Natural killer cell treated with Interleukin-12 subunit alpha and Interleukin-12 subunit beta and Interleukin-15 and Interleukin-18, amount 100 ng/mL, for 72 hours (primary cell): ENCODE results near the gene MYCN. TPM values are rescaled to one million over a fixed set of nuclear protein-coding genes. Genes with fewer than 3 reads are reported as not detected.

Experiments
- ATAC-seq, 2 donors: fragments of 150-1000 bp; cut with Tn5 transposase in 1 of 2; sonication (Bioruptor Pico), chemical (Tn5 transposase) in 1 of 2; 2 replicates each; pipeline ENCODE4 v1.10.0; 2021
- DNase-seq: peaks from one replicate; pipeline ENCODE4 v3.0.0; 2022; ENCODE audit warnings: low spot score
- H3K27ac Mint-ChIP-seq, 2 donors: 1 replicate in 1 of 2; 2 replicates in 1 of 2; pipeline ENCODE4 v1.8.0; 2022; ENCODE audit warnings: mixed read lengths in 2 of 2, mild to moderate bottlenecking in 1 of 2, moderate library complexity in 1 of 2
- H3K27me3 Mint-ChIP-seq, 2 donors: 1 replicate in 1 of 2; 2 replicates in 1 of 2; pipeline ENCODE4 v1.8.0; 2022; ENCODE audit warnings: mixed read lengths in 2 of 2
- H3K36me3 Mint-ChIP-seq: one replicate; pipeline ENCODE4 v1.8.0; 2022; ENCODE audit warnings: mixed read lengths
- H3K4me1 Mint-ChIP-seq, 2 donors: 1 replicate in 1 of 2; 2 replicates in 1 of 2; pipeline ENCODE4 v1.8.0; 2022; ENCODE audit warnings: low read depth in 2 of 2, mixed read lengths in 2 of 2, mild to moderate bottlenecking in 1 of 2
- H3K4me3 Mint-ChIP-seq: one replicate; pipeline ENCODE4 v1.8.0; 2022; ENCODE audit warnings: mixed read lengths
- H3K9me3 Mint-ChIP-seq: 2 replicates; pipeline ENCODE4 v1.8.0; 2022; ENCODE audit warnings: mixed read lengths
- total RNA-seq, 2 donors: library from RNA; stranded (reverse); gene quantifications; one replicate each; pipeline ENCODE4 v1.2.3, GENCODE V29; 2022

Gene MYCN
- total RNA-seq, result not detected

DNA sequence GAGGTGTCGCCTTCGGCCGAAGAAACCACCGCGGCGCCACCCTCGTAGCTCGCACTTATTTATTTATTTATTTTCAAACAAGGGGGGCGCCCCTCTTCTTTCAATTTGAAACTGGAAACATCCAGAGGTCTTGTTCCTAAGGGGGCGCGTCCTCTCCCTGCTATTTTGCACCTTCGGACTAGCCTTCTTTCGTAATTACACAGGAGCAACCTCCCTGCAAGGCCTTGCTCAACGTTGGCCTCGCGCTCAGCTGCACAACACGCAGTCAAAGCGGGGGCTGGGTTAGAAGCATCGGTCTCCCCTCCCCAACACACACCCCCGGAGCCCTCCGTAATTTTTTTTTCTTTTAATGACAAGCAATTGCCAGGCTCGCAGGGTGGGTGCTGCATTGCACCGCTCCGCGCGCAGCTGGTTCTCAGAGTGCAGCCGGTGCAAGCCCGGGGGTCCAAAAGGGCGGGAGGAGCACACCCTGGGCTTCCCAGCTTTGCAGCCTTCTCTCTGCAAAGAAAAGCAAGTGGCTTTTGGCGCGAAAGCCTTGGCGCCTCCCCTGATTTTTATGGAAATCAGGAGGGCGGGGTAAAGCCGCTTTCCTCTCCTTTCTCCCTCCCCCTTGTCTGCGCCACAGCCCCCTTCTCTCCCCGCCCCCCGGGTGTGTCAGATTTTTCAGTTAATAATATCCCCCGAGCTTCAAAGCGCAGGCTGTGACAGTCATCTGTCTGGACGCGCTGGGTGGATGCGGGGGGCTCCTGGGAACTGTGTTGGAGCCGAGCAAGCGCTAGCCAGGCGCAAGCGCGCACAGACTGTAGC lies at the start of gene MYCN:
TSS of gene MYCN (plus strand) at position 697 of the 807 bp plus-strand sequence. CDS start 1,515 bp downstream, outside the sequence.
- Mint-ChIP-seq H3K27me3 (peaks cover 39 to 40% of the 10 kb centered on the region in 2 donors), H3K4me3 (peak within 1 kb of the TSS; percentile 51), H3K27ac (no peak within 1 kb of the TSS), H3K9me3 (no peaks in the 10 kb centered on the region), H3K36me3 (no peaks in the 10 kb centered on the region), H3K4me1 (peaks cover 0 to 4% of the 10 kb centered on the region in 2 donors)
- peak in 1 of 2 donors; percentile 64 for ATAC-seq
- no peak for DNase-seq

DNA sequence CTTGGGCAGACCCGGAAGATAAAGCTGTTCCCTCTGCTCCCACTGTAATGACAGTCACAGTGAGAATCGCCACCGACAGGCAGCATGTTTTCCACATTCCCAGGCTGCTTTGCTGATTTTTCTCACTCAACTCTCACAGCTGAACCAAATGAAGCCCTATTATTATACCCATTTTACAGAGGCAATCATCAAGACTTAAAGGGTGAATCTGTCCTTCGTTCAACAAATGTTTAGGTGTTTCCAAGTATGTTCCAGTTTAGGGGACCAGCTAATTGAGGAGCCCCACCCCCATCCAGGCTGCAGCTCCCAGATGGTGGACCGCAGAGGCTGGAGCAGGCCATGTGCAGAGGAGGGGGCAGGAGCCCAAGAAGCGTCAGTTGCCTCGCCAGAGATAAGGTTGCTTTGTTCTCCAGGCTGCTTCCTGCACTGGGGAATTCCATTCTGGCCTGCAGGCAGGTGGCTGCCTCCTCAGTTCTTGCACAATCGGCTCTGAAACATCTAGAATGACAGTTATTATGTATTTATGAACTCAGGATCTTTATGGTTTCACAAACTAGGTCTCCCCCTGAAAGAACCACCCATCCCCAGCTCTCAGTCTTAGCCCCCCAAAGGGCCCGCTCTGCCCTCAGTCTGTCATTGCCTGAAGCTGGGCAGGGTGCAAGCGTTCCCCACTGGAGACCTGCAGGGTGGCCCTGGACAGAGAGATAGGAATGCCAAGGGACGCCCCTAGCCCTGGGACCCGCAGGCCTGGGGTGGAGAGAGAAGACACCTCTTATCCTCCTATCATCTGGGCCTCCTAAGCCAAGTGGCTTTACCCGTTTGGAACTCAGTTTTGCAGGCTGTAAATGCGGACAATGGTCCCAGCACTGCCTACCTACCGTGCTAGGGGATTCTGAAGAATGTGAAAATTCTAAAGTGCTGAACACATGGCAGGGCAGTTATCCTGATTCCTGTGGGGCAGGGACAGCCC lies 49.1 kb upstream of the MYCN start:
- peak in 1 of 2 donors; percentile 45 for ATAC-seq
- Mint-ChIP-seq H3K27me3 (no peaks in the 10 kb centered on the region), H3K27ac (no peak overlapping the region), H3K9me3 (no peaks in the 10 kb centered on the region), H3K36me3 (no peaks in the 10 kb centered on the region), H3K4me3 (no peak overlapping the region), H3K4me1 (no peaks in the 10 kb centered on the region)
- DNase-seq, result no peak

DNA sequence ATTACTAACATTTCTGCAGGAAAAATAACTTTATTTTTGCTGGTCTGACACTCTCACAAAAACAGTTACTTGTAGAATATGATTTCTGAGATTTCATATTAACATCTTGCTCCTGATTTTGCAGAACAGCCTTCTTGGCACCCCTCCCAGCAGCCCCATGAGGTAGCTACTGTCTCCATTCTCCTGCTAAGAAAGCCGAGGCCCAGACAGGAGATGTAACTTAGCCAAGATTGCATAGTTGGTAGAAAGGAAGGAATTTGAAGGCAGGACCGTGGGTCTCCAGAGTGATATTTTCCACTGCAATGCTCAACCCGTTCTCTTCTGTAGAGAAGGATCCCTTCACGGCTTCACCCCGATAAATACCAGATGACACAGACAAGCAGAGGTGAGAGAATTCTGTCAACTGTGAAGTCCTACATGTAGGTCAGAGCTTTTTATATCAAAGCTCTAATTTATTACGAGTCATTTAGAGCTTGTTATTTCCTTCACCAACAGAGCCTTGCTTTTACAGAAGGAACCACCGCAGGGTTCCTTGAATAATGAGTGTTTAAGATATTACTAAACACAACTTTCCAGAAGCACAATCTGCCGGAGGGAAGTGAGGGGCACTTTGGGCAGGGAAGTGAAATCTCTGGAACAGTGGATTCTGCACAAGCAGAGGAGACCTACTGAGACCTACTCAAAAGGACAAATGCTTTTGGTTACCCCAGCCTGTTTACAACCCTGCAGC lies 48.0 kb upstream of the MYCN start:
- Mint-ChIP-seq H3K27me3 (no peaks in the 10 kb centered on the region), H3K4me1 (no peaks in the 10 kb centered on the region), H3K9me3 (no peaks in the 10 kb centered on the region), H3K27ac (no peak overlapping the region), H3K36me3 (no peaks in the 10 kb centered on the region), H3K4me3 (no peak overlapping the region)
- ATAC-seq (no peak), DNase-seq (no peak)

DNA sequence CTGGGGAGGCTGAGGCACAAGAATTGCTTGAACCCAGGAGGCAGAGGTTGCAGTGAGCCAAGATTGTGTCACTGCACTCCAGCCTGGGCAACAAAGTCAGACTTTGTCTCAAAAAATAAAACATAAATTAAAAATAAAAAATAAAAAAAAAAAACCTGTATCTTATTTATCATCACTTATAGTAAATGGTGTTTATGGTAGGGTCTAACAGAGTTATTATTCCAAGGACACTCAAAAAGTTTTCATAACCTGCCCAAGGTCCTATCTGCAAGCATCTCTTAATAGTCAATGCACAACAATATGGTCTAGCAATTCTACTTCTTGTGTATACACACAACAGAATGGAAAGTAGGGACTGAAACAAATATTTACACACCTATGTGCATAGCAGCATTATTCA lies 47.3 kb upstream of the MYCN start:
- ATAC-seq, result no peak
- Mint-ChIP-seq H3K27ac (no peak overlapping the region), H3K4me3 (no peak overlapping the region), H3K36me3 (peaks cover 5% of the 10 kb centered on the region), H3K27me3 (no peaks in the 10 kb centered on the region), H3K9me3 (peaks cover 4% of the 10 kb centered on the region), H3K4me1 (no peaks in the 10 kb centered on the region)
- DNase-seq, result no peak

DNA sequence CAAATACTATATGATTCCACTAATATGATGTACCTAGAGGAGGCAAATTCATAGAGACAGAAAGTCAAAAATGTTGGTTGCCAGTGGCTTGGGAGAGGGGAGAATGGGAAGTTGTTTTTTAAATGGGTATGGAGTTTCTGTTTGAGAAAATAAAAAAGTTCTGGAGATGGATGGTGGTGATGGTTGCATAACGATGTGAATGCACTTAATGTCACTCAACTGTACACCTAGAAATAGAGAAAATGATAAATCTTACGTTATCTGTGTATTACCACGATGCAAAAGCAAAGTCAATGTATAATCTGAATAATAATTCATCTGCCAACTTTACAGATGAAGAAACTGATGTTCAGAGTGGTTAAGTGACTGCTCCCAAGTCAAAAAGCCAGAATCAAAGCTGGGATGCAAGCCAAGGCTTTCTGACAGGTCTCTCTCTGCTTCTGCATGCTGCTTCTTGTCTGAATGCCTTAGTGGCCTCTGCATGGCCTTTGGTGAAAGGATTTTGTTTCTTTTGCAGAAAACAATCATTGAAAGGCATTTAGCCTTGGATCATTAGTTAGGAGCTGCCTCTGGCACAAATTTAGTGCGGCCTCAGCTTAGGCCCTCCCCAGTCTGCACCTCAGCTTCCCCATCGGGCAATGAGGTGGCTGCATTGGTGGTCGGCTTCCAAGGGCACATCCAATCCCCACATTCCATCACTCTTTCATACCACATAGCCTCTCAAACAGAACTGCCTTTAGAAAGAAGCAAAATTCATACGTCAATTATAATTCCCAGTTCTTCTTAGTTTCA lies 46.5 kb upstream of the MYCN start:
- no peaks in the 10 kb centered on the region for H3K27me3 Mint-ChIP-seq
- ATAC-seq (no peak), DNase-seq (no peak)
- no peaks in the 10 kb centered on the region for H3K4me1 Mint-ChIP-seq
- no peak overlapping the region for H3K27ac Mint-ChIP-seq
- H3K36me3 Mint-ChIP-seq, result peaks cover 7% of the 10 kb centered on the region
- H3K9me3 Mint-ChIP-seq, result peaks cover 4% of the 10 kb centered on the region
- no peak overlapping the region for H3K4me3 Mint-ChIP-seq

DNA sequence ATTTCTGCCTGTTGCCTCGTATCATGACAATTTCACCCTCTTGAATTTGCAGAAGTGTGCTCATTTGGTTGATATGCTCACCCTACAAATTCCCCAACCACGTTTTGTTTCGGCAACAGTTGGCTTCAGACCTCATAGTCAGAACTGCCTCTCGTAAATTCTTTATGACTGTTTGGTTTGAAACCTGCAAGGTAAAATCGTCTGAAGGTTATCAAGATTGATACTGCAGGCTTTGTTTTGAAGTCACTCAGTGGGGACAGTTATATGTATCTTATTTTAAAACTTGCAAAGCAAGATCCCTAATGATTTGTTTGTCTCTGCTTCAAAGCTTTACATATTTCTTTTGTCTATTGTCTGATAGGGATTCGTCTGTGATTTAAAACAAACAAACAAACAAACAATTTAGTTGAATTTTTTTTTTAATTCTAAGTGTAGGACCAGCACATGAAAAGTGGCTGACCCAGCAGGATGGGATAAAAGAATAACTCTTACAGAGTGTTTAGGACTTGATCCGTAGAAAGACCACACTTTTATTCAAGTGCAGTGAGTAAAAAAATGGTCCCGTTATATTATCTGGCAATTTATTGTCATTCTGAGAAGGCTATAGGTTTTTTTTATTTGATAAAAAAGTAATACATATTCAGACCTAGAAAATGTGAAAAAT lies 45.7 kb upstream of the MYCN start:
- ATAC-seq, result no peak
- peaks cover 4% of the 10 kb centered on the region for H3K9me3 Mint-ChIP-seq
- H3K4me3 Mint-ChIP-seq, result no peak overlapping the region
- no peaks in the 10 kb centered on the region for H3K4me1 Mint-ChIP-seq
- H3K36me3 Mint-ChIP-seq, result peaks cover 7% of the 10 kb centered on the region
- DNase-seq, result no peak
- no peak overlapping the region for H3K27ac Mint-ChIP-seq
- H3K27me3 Mint-ChIP-seq, result no peaks in the 10 kb centered on the region

DNA sequence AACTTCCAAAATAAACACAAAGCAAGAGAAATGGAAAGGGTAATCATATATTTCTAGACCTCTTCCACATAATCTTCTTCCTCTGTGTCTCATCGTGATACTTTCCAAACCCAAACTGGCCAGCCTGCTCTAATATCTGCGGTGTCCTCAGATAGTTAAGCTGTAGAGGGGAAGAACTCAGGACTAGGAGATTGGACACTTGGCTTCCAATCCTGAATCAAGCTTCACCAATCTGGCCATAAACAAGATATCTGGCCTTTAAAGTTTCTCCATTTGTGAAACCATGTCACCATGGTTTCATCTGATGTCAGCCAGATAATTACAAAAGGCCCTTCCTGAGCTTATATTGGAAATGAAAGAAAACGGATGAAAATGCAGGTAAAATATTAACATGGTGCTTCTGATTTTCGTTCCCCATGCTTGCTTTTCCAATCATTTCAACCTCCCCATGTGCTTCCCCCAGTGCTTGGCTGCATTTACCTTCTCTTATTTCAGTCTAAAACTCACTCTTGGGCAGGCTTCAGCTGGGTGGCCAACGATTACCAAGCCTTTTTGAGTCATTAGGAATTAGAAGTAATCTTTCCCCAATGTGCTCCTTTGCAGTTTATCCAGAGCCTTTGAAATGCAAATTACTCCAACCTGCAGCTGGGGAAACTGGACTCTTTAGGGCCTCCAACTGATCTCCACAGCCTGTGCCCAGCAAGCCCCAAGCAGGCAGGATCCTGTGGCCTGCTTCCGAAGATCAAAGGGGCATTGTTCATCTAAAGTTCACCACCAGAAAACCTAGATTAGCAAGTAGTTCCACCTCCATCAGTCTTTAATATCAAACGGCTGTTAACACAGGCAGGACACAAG lies 44.5 kb upstream of the MYCN start:
- no peak for ATAC-seq
- H3K27me3 Mint-ChIP-seq, result no peaks in the 10 kb centered on the region
- H3K9me3 Mint-ChIP-seq, result peaks cover 4% of the 10 kb centered on the region
- no peak for DNase-seq
- no peak overlapping the region for H3K27ac Mint-ChIP-seq
- H3K36me3 Mint-ChIP-seq, result peaks cover 7% of the 10 kb centered on the region
- no peak overlapping the region for H3K4me3 Mint-ChIP-seq
- H3K4me1 Mint-ChIP-seq, result no peaks in the 10 kb centered on the region

DNA sequence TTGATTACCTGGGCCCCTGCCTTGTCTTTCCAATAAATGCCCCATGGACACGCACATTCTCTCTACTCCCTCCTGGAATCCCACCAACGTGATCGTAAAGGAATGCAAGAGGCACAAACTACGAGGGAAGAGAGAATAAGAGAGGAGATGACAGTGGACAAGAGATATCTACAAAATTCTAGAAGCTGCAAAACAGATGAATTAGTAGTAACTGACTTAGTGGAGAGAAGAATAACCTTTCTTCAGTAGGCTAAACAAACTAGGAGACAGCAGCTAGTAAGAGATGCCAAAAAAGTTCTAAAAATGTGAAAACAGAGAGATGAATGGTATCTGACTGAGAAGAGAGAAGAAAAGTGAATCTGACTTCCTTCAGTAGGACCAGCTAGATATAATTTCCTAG lies 43.5 kb upstream of the MYCN start:
- no peak for DNase-seq
- H3K9me3 Mint-ChIP-seq, result peaks cover 8% of the 10 kb centered on the region
- peaks cover 11% of the 10 kb centered on the region for H3K36me3 Mint-ChIP-seq
- no peak overlapping the region for H3K27ac Mint-ChIP-seq
- ATAC-seq, result no peak
- peaks cover 2 to 4% of the 10 kb centered on the region in 2 donors for H3K27me3 Mint-ChIP-seq
- no peaks in the 10 kb centered on the region for H3K4me1 Mint-ChIP-seq
- H3K4me3 Mint-ChIP-seq, result no peak overlapping the region

DNA sequence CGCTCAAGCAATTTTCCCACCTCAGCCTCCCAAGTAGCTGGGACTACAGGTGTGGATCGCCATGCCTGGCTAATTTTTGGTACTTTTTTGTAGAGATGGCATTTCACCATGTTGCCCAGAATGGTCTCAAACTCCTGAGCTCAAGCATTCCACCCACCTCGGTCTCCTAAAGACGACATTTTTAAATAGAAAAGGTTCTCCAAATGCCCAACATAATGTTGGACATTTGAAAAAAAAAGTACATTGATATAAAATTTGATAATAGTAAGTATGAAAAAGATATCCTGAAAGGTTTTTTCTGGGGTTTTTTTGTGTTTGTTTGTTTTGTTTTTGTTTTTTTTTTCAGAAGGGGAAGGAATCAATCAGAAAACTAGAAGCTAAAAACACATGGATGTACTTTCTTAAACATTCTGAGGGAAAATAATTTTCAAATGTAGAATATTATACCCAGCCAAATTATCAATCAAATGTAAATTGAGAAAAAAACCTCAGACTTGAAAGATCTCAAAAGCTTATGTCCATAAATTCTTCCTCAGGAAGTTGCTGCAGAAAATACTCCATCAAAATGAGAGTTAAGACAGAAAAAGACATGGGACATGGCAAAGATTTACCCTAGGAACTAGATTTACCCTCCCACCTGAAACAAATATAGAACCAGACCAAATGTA lies 42.8 kb upstream of the MYCN start:
- Mint-ChIP-seq H3K4me3 (no peak overlapping the region), H3K4me1 (no peaks in the 10 kb centered on the region), H3K27me3 (peaks cover 2 to 4% of the 10 kb centered on the region in 2 donors), H3K36me3 (peaks cover 11% of the 10 kb centered on the region), H3K27ac (no peak overlapping the region), H3K9me3 (peaks cover 8% of the 10 kb centered on the region)
- no peak for ATAC-seq
- DNase-seq, result no peak

DNA sequence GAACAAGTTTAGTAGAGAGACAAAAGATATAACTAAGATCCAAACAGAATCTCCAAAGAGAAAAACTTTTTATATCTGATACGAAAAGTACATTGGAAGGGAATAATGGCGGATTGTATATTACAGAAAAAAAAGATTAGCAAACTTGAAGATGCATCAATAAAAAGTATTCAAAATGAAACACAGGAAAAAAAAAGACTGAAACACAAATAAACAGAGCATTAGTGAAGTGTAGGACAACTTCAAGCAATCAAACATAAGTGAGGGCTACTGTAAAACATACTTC lies 41.1 kb upstream of the MYCN start:
- ATAC-seq, result no peak
- no peak for DNase-seq
- peaks cover 8% of the 10 kb centered on the region for H3K9me3 Mint-ChIP-seq
- no peak overlapping the region for H3K27ac Mint-ChIP-seq
- peaks cover 4% of the 10 kb centered on the region in 2 donors for H3K27me3 Mint-ChIP-seq
- H3K4me3 Mint-ChIP-seq, result no peak overlapping the region
- H3K4me1 Mint-ChIP-seq, result no peaks in the 10 kb centered on the region
- H3K36me3 Mint-ChIP-seq, result peaks cover 11% of the 10 kb centered on the region

DNA sequence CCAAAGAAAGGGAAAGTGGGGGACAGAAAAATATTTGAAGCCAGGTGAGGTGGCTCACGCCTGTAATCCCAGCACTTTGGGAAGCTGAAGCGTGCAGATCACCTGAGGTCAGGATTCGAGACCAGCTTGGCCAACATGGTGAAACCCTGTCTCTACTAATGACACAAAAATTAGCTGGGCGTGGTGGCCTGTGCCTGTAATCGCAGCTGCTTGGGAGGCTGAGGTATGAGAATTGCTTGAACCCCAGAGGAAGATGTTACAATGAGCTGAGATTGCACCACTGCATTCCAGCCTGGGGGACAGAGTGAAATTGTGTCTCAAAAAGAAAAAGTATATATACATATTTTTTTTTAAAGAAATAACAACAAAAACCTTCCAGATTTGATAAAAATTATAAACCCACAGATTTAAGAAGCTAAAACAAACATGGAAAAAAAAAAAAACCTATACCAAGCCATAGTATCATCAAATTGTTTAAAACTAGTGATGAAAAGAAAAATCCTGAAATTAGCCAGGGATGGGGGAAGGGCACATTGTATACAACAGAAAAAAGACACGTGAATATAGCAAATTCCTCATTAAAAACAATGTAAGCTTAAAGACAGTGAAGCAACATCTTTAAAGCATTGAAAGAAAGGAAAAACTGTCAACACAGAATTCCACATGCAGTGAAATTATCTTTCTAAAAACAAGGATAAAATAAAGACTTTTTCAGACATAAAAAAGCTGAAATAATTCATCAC lies 40.4 kb upstream of the MYCN start:
- H3K9me3 Mint-ChIP-seq, result peaks cover 8% of the 10 kb centered on the region
- H3K4me1 Mint-ChIP-seq, result no peaks in the 10 kb centered on the region
- H3K4me3 Mint-ChIP-seq, result no peak overlapping the region
- H3K27me3 Mint-ChIP-seq, result peaks cover 4% of the 10 kb centered on the region in 2 donors
- ATAC-seq (no peak), DNase-seq (no peak)
- peaks cover 11% of the 10 kb centered on the region for H3K36me3 Mint-ChIP-seq
- no peak overlapping the region for H3K27ac Mint-ChIP-seq
